Transverse colon (tissue), 4 donors: ENCODE measurements around the gene DNAJC22.

Experiments
- EP300 ChIP-seq: sonication (generic); formaldehyde crosslinking; IDR thresholded peaks from one replicate; pipeline ENCODE4 v1.6.1; 2017; ENCODE audit warnings: antibody characterized with exemption, low read depth
- POLR2A ChIP-seq: fragments of 450-650 bp; IDR thresholded peaks from one replicate; pipeline ENCODE4 v1.6.1; 2016; ENCODE audit warnings: antibody characterized with exemption, mild to moderate bottlenecking, moderate library complexity
- POLR2AphosphoS5 ChIP-seq, 3 donors: sonication (generic); formaldehyde crosslinking; IDR thresholded peaks; one replicate each; pipeline ENCODE4 v1.6.1; 2016; ENCODE audit warnings: antibody characterized with exemption in 3 of 3
- TF ChIP-seq, protein P1 (sequence below), 5 experiments: fragments of 200-600 bp in 3 of 5; fragments of 450-650 bp in 2 of 5; sonication (generic) in 3 of 5; IDR thresholded peaks; 1 replicate in 2 of 5; 2 replicates in 3 of 5; pipeline ENCODE4 v1.5.1; 2016 to 2017; ENCODE audit warnings: antibody characterized with exemption in 5 of 5, inconsistent platforms in 3 of 5, mild to moderate bottlenecking in 2 of 5, moderate library complexity in 1 of 5

DNA sequence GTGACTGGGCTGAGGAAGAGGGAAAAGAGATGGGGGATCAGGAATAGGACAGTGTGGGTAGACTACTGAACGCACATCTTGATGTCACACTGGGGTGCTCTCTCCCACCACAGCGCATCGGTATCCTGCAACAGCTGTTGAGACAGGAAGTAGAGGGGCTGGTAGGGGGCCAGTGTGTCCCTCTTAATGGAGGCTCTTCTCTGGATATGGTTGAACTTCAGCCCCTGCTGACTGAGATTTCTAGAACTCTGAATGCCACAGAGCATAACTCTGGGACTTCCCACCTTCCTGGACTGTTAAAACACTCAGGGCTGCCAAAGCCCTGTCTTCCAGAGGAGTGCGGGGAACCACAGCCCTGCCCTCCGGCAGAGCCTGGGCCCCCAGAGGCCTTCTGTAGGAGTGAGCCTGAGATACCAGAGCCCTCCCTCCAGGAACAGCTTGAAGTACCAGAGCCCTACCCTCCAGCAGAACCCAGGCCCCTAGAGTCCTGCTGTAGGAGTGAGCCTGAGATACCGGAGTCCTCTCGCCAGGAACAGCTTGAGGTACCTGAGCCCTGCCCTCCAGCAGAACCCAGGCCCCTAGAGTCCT, 16.6 kb upstream of the DNAJC22 start:
- TF ChIP-seq, protein P1, sequence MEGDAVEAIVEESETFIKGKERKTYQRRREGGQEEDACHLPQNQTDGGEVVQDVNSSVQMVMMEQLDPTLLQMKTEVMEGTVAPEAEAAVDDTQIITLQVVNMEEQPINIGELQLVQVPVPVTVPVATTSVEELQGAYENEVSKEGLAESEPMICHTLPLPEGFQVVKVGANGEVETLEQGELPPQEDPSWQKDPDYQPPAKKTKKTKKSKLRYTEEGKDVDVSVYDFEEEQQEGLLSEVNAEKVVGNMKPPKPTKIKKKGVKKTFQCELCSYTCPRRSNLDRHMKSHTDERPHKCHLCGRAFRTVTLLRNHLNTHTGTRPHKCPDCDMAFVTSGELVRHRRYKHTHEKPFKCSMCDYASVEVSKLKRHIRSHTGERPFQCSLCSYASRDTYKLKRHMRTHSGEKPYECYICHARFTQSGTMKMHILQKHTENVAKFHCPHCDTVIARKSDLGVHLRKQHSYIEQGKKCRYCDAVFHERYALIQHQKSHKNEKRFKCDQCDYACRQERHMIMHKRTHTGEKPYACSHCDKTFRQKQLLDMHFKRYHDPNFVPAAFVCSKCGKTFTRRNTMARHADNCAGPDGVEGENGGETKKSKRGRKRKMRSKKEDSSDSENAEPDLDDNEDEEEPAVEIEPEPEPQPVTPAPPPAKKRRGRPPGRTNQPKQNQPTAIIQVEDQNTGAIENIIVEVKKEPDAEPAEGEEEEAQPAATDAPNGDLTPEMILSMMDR (IDR thresholded peaks at IDR 0.05) = no peak
- no peak for TF ChIP-seq POLR2AphosphoS5 (IDR thresholded peaks at IDR 0.05)
- TF ChIP-seq POLR2A = no peak
- no peak for TF ChIP-seq EP300
